ENCODE results near the gene NPAT. TPM values are rescaled to one million over a fixed set of nuclear protein-coding genes. Genes with fewer than 3 reads are reported as not detected.
A peak's percentile ranks its signal among the peaks of the same experiment; 100 is the strongest.

NPAT gene
- total and polyA plus RNA-seq, 10 of the 15 experiments (the other 5 are each of a cell fraction or from before 2014, with no cell fraction given), result 7.5 to 32.8 (median 20.1) TPM

DNA sequence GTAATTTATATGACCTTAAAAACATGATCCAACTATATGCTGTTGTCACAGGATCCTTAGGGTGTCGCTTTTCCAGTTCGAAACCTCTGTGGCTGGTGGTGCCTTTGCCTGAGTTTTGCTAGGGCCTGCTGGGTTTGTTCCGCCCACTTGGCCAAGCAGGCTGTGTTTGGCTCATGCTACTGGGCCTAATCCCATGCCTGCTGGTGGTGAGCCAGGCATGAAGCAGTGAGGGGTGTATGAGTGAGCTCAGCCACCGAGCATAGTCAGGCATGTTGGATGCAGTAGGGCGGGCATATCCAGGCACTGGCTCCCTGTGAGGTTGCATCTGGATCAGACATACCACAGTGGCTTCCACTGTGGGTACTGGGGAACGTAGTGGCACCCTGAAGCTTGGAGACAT lies 16.3 kb downstream of the NPAT start:
- in situ Hi-C loops (cut with MboI), result no loop called here
- ChIA-PET CTCF (no interaction called here), POLR2A (no interaction called here)

GRCh38 chr11:108204929-108205499 lies 17.4 kb downstream of the NPAT start:
- H3K4me2 ChIP-seq (ENCODE audit: control insufficient read depth, insufficient read depth), result no peak overlapping the region
- no peaks in the 10 kb centered on the region for H3K27me3 ChIP-seq (replicated peaks in 1 of 2; ENCODE audit: control insufficient read depth in 2 of 2, insufficient read depth in 2 of 2, low read length in 1 of 2)
- H3K9me3 ChIP-seq (replicated peaks; ENCODE audit: control insufficient read depth, insufficient read depth, low read length), result peaks cover 49% of the 10 kb centered on the region
- ChIA-PET POLR2A (no interaction called here), SMC1A (ENCODE audit: uncharacterized antibody, unreplicated experiment) (interaction anchor here (1.3 to 4.7 kb wide), 2 partner anchors 11 to 14 kb away, joined by 3 to 21 read pairs; no protein-coding TSS in a partner anchor), RAD21 (ENCODE audit: unreplicated experiment) (no interaction called here), CTCF (interaction anchor here (0.9 to 1.5 kb wide), 3 partner anchors 8 to 16 kb away, joined by 3 to 4 read pairs (median 3); no protein-coding TSS in a partner anchor)
- DNase-seq (ENCODE audit: low read depth, low spot score) (no peak), FAIRE-seq (no peak), ATAC-seq (no peak)
- WGBS (ENCODE audit: insufficient coverage, insufficient replicate concordance, low lambda C conversion rate, missing lambda C conversion rate), result 61% methylated on average over 4 of the region's 4 CpGs
- H3K36me3 ChIP-seq (ENCODE audit: control insufficient read depth in 2 of 2, insufficient read depth in 2 of 2, low read length in 1 of 2), result peaks cover 29 to 54% of the 10 kb centered on the region in 2 experiments
- no peak overlapping the region for H3K27ac ChIP-seq (ENCODE audit: control insufficient read depth, insufficient read depth)
- H3K4me3 ChIP-seq, result no peak overlapping the region
- no peak overlapping the region for H3K9ac ChIP-seq (ENCODE audit: control insufficient read depth, insufficient read depth, low read length)
- TF ChIP-seq RELB (IDR thresholded peaks at IDR 0.05; ENCODE audit: low read depth) (no peak), MYB (IDR thresholded peaks at IDR 0.05; ENCODE audit: borderline replicate concordance, low read depth, low read length) (no peak), CBX5 (IDR thresholded peaks at IDR 0.05; ENCODE audit: low read depth) (0 out of 2 replicates have a peak, but pooled peaks have one; percentile 61), RB1 (IDR thresholded peaks at IDR 0.05; ENCODE audit: borderline replicate concordance) (no peak)
- peaks cover 8% of the 10 kb centered on the region for H3K4me1 ChIP-seq (ENCODE audit: control insufficient read depth, insufficient read depth, low read length)
- no peaks in the 10 kb centered on the region for H4K20me1 ChIP-seq (ENCODE audit: control insufficient read depth, insufficient read depth)
- in situ Hi-C loops (cut with MboI) (no loop called here), intact Hi-C loops (cut with micrococcal nuclease; ENCODE audit: unreplicated experiment) (no loop called here)
- peaks cover 51% of the 10 kb centered on the region for H3K79me2 ChIP-seq (ENCODE audit: control insufficient read depth, insufficient read depth, low read length)
- no TSS peak for BruUV-seq (replicated peaks)
- H2AFZ ChIP-seq (ENCODE audit: control insufficient read depth, low read depth, low read length), result no peak overlapping the region

More for the DNA sequence above, 16.3 kb downstream of the NPAT start:
- DNase-seq (ENCODE audit: low read depth, low spot score) (no peak), FAIRE-seq (no peak), ATAC-seq (no peak)
- Histone ChIP-seq H3K4me2 (ENCODE audit: control insufficient read depth, insufficient read depth) (no peak overlapping the region), H3K27ac (ENCODE audit: control insufficient read depth, insufficient read depth) (no peak overlapping the region), H4K20me1 (ENCODE audit: control insufficient read depth, insufficient read depth) (no peaks in the 10 kb centered on the region), H3K9me3 (replicated peaks; ENCODE audit: control insufficient read depth, insufficient read depth, low read length) (peaks cover 52% of the 10 kb centered on the region), H2AFZ (ENCODE audit: control insufficient read depth, low read depth, low read length) (no peak overlapping the region), H3K27me3 (replicated peaks in 1 of 2; ENCODE audit: control insufficient read depth in 2 of 2, insufficient read depth in 2 of 2, low read length in 1 of 2) (no peaks in the 10 kb centered on the region), H3K79me2 (ENCODE audit: control insufficient read depth, insufficient read depth, low read length) (peaks cover 48% of the 10 kb centered on the region), H3K4me1 (ENCODE audit: control insufficient read depth, insufficient read depth, low read length) (no peaks in the 10 kb centered on the region), H3K4me3 (no peak overlapping the region), H3K36me3 (ENCODE audit: control insufficient read depth in 2 of 2, insufficient read depth in 2 of 2, low read length in 1 of 2) (peaks cover 31 to 58% of the 10 kb centered on the region in 2 experiments), H3K9ac (ENCODE audit: control insufficient read depth, insufficient read depth, low read length) (no peak overlapping the region)
- TF ChIP-seq, protein P1, sequence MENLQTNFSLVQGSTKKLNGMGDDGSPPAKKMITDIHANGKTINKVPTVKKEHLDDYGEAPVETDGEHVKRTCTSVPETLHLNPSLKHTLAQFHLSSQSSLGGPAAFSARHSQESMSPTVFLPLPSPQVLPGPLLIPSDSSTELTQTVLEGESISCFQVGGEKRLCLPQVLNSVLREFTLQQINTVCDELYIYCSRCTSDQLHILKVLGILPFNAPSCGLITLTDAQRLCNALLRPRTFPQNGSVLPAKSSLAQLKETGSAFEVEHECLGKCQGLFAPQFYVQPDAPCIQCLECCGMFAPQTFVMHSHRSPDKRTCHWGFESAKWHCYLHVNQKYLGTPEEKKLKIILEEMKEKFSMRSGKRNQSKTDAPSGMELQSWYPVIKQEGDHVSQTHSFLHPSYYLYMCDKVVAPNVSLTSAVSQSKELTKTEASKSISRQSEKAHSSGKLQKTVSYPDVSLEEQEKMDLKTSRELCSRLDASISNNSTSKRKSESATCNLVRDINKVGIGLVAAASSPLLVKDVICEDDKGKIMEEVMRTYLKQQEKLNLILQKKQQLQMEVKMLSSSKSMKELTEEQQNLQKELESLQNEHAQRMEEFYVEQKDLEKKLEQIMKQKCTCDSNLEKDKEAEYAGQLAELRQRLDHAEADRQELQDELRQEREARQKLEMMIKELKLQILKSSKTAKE (IDR thresholded peaks at IDR 0.05; ENCODE audit: low read depth, poor library complexity, severe bottlenecking), result no peak
- peak; percentile 38 for TF ChIP-seq POLR2A (IDR thresholded peaks at IDR 0.05; ENCODE audit: low read depth, low read length)
- no TSS peak for BruUV-seq (replicated peaks)
- ChIA-PET SMC1A (ENCODE audit: uncharacterized antibody, unreplicated experiment) (interaction anchor here (0.6 to 1.0 kb wide), 3 partner anchors 12 to 185 kb away, joined by 3 read pairs; no protein-coding TSS in a partner anchor), RAD21 (ENCODE audit: unreplicated experiment) (no interaction called here)
- 94% methylated on average over 6 of the region's 6 CpGs for WGBS (ENCODE audit: insufficient coverage, insufficient replicate concordance, low lambda C conversion rate, missing lambda C conversion rate)
- intact Hi-C loops (cut with micrococcal nuclease; ENCODE audit: unreplicated experiment), result no loop called here
